GM12892 (cell line): ENCODE results near the gene SLC24A3.

Experiments
- DNase-seq: peaks from one replicate; pipeline ENCODE4 v3.0.0; 2011; ENCODE audit not compliant: insufficient read length
- FAIRE-seq: peaks from 2 replicates; lab custom pipeline; 2011; peaks lifted over from hg19 to GRCh38; lab: Jason Lieb, UNC
- POLR2A ChIP-seq: IDR thresholded peaks from 2 replicates; pipeline ENCODE4 v1.6.1; 2011; ENCODE audit warnings: low read depth, low read length, control low read depth
- POLR2AphosphoS5 ChIP-seq: IDR thresholded peaks from 2 replicates; pipeline ENCODE4 v1.6.1; 2011; ENCODE audit warnings: low read depth, low read length, control low read depth
- TAF1 ChIP-seq: IDR thresholded peaks from 2 replicates; pipeline ENCODE4 v1.6.1; 2011; ENCODE audit warnings: low read depth, mild to moderate bottlenecking, control low read depth, low read length, borderline replicate concordance

SLC24A3 gene

DNA sequence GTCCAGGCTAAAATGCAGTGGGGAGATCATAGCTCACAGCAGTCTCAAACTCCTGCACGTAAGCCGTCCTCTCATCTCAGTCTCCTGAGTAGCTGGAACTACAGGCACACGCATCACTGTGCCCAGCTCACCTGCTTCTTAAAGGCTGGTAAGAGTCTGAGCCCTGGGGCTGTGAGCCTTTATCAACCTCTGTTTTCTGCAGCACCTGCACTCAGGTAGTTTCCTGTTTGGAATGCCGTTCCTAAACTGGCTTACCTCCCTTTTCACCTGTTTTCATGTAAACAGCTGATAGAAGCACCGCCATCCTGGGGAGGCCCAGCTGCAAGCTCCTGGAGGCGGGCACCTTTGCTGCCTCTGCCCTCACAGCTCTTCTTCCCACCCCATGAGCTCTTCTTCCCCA, 45.4 kb downstream of the SLC24A3 start:
- FAIRE-seq: no peak
- no peak for DNase-seq
- TF ChIP-seq TAF1: no peak
- no peak for TF ChIP-seq POLR2AphosphoS5
- TF ChIP-seq POLR2A: no peak

GRCh38 chr20:19259141-19259591, 46.7 kb downstream of the SLC24A3 start:
- TF ChIP-seq POLR2AphosphoS5 (no peak), TAF1 (no peak), POLR2A (no peak)
- DNase-seq (no peak), FAIRE-seq (peak; percentile 5)

DNA sequence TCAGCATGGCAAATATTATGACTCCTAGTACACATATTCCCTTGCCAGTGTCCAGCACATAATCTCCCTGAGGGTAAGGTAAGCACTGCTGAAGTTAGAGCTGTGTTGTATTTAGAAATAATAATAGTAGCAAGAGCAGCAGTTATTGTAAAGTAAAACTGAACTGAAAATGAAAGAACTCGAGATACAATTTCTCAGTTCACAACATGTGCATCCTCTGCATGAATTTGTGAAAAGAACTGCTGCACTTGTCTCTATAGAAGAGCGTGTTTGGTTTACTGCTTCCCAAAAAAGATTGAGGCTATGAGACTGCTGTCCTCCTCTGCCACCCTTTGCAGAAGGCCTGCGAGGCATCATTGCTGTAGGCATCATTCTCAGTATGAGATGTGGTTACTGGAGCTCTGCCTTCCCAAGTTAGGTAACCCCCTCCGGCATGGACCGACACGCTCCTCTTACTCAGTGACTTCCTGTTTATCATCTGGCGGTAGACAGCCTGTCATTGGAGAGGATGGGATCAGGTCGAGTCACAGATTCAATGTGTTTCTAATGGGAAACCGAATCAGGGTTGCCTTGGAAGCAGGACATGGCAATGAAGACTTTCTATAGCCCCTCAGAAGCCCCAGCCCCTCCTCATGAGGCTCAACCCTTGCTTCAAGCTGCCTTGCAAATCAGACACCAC, 48.1 kb downstream of the SLC24A3 start:
- FAIRE-seq (peak; percentile 81), DNase-seq (peak; percentile 28)
- TF ChIP-seq TAF1 (no peak), POLR2AphosphoS5 (no peak), POLR2A (no peak)

DNA sequence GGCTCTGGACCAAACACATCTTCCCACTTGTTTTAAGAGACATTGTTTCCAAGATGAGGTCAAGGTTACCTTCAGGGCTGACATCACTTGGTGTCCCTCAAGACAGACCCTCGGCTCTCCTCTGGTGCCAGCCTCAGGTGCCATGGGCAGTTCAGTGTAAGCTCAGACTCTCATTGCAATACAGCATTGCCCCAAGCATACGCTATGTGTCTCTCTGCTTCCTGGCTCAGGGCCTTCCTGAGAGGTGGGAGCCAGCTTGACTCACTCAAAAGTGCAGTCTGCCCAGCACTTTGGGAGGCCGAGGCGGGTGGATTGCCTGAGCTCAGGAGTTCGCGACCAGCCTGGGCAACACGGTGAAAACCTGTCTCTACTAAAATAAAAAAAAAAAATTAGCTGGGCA, 51.7 kb downstream of the SLC24A3 start:
- FAIRE-seq (no peak), DNase-seq (no peak)
- TF ChIP-seq POLR2AphosphoS5 (no peak), POLR2A (no peak), TAF1 (no peak)

DNA sequence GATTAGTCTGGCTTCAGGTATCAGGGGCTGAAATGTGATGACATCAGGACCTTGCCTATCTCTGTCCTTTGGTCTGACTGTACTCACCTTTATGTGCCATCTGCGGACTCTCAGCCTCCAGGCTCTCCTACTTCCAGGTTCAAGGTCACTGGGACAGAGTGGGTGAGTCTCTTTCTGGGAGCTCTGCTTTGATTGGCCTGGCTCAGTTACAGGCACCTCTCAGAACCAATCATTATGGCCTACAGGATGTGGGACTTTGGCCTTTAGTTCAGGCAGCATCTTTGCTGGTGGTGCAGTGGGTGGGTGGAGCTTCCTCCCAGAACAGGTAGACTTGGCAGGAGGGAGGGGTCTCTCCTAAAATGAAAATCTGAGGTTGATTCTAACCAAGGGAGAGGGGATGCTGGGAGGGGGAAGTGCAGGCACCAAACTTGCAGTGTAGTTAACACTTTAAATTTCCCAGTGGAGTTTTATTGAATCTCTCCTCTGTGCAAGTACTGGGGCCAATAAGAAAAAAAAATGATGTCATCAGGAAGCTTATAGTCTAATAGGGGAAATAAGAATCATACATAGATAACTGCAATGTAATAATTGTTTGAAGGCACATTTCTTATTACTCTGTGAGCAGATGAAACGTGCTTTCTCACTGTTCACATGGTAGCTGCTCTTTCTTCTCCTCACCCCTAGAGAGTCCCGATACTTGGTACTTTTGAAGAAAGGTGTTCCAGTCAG, 53.4 kb downstream of the SLC24A3 start:
- FAIRE-seq: no peak
- no peak for DNase-seq
- TF ChIP-seq POLR2A: no peak
- no peak for TF ChIP-seq POLR2AphosphoS5
- TF ChIP-seq TAF1: no peak

GRCh38 chr20:19268426-19268825, 56.0 kb downstream of the SLC24A3 start:
- DNase-seq: no peak

DNA sequence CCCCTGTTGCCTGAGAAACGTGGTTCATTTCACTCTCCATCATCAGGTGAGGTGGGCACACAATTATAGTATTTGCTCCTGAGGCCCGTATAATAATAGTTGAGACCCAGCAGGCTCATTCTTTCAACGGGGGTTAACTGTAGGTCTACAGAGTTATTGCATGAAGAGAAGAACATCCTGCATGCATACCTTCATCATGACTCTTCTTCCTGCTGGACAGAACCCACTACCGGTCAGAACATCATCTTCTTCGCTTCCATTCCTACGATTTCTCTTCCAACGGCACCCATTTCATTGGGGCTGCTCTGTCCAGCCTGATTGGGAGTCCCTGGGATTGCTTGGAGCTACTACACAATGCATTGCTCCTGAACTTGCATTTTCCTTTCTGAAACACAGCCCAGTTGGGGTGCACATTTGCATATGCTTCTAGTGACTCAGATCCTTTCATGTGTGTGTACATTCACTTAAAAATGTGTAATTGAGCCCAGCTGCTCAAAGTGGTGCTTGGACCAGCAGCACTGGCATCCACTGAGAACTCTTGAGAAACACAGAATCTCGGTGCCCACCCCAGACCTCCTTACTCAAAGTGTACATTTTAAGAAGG, 57.4 kb downstream of the SLC24A3 start:
- DNase-seq (no peak), FAIRE-seq (no peak)
- TF ChIP-seq TAF1: no peak
- no peak for TF ChIP-seq POLR2AphosphoS5
- TF ChIP-seq POLR2A: no peak

More at GRCh38 chr20:19268426-19268825, 56.0 kb downstream of the SLC24A3 start:
- no peak for TF ChIP-seq POLR2A
- TF ChIP-seq TAF1: no peak
- TF ChIP-seq POLR2AphosphoS5: no peak
- FAIRE-seq: no peak

DNA sequence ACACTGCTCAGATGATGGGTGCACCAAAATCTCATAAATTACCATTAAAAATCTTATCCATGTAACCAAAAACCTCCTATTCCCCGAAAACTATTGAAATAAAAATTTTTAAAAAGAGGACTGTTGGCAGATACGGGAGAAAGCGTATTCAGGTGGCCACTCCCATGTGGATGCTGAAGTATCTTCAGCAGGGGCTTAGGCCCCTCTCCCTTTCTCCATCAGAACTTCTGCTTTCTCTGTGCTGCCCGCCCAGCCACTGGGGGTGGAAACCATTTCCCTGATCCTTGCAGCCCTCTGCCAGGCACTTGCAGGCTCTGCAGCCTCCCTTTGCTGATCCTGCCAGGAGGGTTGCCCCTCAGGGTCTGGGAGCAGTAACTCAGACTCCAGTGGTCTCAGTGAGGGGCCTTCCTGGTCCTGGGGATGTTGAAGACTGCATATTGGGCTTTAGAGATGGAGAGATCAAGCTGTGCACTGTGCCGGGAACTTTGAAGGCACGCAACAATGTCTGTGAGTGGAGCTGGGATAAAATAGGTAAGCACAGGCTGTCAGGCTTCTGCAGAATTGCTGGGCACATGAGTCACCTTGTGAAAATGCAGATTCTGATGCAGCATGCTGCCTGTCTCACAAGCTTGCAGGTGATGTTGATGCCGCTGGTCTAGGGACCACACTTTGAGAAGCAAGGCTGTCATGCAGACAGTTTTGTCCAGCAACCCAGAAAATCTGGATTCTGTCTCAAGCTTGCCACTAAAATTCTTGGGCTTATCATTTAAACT, 59.6 kb downstream of the SLC24A3 start:
- no peak for DNase-seq
- no peak for FAIRE-seq
- TF ChIP-seq POLR2AphosphoS5 (no peak), POLR2A (no peak), TAF1 (no peak)

GRCh38 chr20:19272976-19273654, 60.7 kb downstream of the SLC24A3 start:
- FAIRE-seq (no peak), DNase-seq (no peak)
- TF ChIP-seq POLR2A (no peak), TAF1 (no peak), POLR2AphosphoS5 (no peak)

- FAIRE-seq: no peak
- DNase-seq: no peak
- TF ChIP-seq POLR2AphosphoS5: no peak
Measured at GRCh38 chr20:19274001-19274400, 61.6 kb downstream of the SLC24A3 start.

DNA sequence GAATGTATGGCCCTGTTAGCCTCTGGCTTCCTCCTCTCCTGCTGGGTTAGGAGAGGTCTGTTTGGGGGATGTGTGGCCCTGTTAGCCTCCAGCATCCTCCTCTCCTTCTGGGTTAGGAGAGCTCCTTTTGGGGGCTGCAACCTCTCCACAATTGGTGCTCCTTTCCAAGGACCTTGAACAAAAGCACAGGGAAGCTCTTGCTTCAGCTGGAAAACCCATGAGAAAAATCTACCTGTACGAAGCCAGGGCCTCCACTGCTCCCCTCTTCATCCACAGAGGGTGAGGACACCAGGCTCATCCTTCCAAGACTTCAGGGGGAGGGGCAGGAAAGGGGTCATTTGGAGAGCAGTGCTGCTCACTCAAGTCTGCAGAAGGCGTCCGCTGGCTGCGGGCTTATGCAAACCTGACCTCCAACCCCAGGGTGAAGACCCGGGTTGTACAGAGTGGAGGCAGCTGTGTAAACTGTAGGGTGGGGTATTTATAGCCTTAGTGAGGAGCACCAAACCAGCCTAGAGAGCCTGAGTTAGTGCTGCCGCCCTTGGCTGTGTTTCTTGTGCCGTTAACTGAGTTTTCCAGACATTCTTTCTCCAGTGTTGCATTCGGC, 62.1 kb downstream of the SLC24A3 start:
- DNase-seq (no peak), FAIRE-seq (no peak)

More for the DNA sequence above, 62.1 kb downstream of the SLC24A3 start:
- TF ChIP-seq POLR2A (no peak), TAF1 (no peak), POLR2AphosphoS5 (no peak)
